Measurements from ENCODE around the gene FAM47E. TPM values are rescaled to one million over a fixed set of nuclear protein-coding genes. Genes with fewer than 3 reads are reported as not detected.

FAM47E gene
- total RNA-seq, 1 experiment from 2014 or later, result 1.0 TPM

DNA sequence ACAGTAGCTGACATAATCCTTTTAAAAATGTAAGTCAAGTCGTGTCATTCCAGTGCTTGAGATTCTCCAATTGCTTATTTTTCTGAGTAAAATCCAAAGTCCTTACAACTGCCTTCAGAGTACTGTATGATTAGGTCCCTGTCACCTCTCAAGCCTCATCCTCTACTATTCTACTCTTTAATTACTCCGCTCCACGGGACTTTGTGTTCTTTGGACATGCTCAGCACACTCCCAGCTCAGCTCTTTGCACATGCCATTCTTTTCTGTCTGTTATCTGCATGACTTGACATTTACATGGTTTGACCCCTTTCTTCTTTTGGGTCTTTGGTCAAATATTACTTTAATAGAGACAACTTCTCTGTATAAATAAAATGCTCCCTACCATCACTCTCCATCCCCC, 15.1 kb downstream of the FAM47E start:
- H3K4me1 Mint-ChIP-seq (ENCODE audit: insufficient read depth, unreplicated experiment), result peaks cover 5% of the 10 kb centered on the region
- CTCF ChIA-PET, result no interaction called here
- no TSS peak for BruUV-seq (replicated peaks)
- no peak overlapping the region for H3K27ac Mint-ChIP-seq (ENCODE audit: low read depth, unreplicated experiment)
- no peaks in the 10 kb centered on the region for H3K36me3 Mint-ChIP-seq (ENCODE audit: insufficient read depth, unreplicated experiment)
- no peak for DNase-seq (ENCODE audit: unreplicated experiment)
- intact Hi-C loops (cut with micrococcal nuclease), result no loop called here
- POLR2A ChIA-PET, result interaction anchor here (1.1 kb wide), 1 partner anchor 11 kb away, joined by 3 read pairs; no protein-coding TSS in a partner anchor
- TF ChIP-seq, protein P1, sequence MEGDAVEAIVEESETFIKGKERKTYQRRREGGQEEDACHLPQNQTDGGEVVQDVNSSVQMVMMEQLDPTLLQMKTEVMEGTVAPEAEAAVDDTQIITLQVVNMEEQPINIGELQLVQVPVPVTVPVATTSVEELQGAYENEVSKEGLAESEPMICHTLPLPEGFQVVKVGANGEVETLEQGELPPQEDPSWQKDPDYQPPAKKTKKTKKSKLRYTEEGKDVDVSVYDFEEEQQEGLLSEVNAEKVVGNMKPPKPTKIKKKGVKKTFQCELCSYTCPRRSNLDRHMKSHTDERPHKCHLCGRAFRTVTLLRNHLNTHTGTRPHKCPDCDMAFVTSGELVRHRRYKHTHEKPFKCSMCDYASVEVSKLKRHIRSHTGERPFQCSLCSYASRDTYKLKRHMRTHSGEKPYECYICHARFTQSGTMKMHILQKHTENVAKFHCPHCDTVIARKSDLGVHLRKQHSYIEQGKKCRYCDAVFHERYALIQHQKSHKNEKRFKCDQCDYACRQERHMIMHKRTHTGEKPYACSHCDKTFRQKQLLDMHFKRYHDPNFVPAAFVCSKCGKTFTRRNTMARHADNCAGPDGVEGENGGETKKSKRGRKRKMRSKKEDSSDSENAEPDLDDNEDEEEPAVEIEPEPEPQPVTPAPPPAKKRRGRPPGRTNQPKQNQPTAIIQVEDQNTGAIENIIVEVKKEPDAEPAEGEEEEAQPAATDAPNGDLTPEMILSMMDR (IDR thresholded peaks at IDR 0.05; ENCODE audit: unreplicated experiment), result no peak
- H3K9me3 Mint-ChIP-seq (ENCODE audit: unreplicated experiment), result no peaks in the 10 kb centered on the region
- H3K4me3 Mint-ChIP-seq (ENCODE audit: unreplicated experiment), result no peak overlapping the region
- no peaks in the 10 kb centered on the region for H3K27me3 Mint-ChIP-seq (ENCODE audit: insufficient read depth, unreplicated experiment)

DNA sequence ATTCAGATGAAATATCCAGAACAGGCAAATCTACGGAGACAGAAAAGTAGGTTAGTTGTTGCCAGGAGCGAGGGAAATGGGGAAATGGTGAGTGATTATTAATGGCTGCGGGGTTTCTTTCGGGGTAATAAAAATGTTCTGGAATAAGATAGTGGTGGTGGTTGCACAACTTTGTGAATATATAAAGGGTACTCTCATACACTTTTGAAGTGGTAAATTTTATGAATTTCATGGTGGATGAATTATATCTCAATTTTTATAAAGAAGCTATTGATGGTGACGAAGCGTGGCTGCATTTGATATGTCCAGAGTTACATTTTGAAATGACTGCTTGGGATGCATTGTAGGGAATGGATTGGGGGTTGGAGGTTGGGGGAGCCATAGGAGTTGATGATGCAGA, 16.3 kb downstream of the FAM47E start:
- Mint-ChIP-seq H3K4me3 (ENCODE audit: unreplicated experiment) (no peak overlapping the region), H3K27ac (ENCODE audit: low read depth, unreplicated experiment) (no peak overlapping the region), H3K36me3 (ENCODE audit: insufficient read depth, unreplicated experiment) (no peaks in the 10 kb centered on the region), H3K4me1 (ENCODE audit: insufficient read depth, unreplicated experiment) (peaks cover 5% of the 10 kb centered on the region), H3K27me3 (ENCODE audit: insufficient read depth, unreplicated experiment) (no peaks in the 10 kb centered on the region), H3K9me3 (ENCODE audit: unreplicated experiment) (no peaks in the 10 kb centered on the region)
- POLR2A ChIA-PET, result no interaction called here
- no peak for DNase-seq (ENCODE audit: unreplicated experiment)
- BruUV-seq (replicated peaks), result no TSS peak
- intact Hi-C loops (cut with micrococcal nuclease), result no loop called here
- CTCF ChIA-PET, result interaction anchor here (1.1 kb wide), 1 partner anchor 18 kb away, joined by 3 read pairs; no protein-coding TSS in a partner anchor
- TF ChIP-seq, protein P1 (IDR thresholded peaks at IDR 0.05; ENCODE audit: unreplicated experiment), result no peak

DNA sequence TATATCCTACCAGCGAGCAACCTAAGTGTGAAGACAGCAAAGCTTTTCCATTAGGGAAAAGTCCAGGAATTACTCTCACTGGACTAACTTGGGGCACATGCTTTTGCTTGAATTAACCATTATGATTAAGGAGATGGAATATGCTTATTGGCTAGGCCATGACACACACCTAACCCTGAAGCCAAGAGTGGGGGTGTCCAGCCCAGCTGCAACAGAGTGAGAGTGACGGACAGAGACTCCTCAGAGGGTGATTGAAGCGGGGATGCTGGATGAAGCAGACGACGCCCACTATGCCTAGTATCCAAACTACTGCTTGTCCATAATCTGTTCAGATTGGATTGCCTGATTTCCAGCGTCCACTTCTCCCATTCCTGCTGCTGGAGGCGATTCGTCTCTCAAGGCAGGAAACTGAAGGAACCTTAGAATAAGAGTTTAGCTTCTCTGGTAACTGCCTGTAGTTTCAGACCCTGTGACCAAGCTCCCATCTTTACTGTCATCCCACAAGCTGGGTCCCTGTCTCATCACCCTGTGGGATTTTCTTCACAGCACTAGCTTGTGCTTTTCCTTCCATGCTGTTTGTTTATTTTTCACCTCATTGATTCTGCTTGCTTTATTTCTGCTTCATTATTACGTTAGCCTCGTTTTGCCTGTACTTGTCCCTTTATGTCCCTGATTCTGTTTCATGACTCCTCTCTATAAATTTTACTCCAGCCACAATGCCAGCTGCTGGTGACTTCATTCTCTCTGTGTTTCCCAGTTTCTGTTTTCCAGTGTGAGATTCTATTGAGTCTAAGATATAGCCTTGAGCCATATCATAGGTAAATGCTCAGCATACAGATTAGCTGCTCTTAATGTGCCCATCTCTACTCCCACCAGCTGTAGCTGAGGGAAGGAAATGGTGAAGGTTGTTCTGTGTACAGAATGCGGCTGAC, 19.0 kb downstream of the FAM47E start:
- TF ChIP-seq, protein P1 (IDR thresholded peaks at IDR 0.05; ENCODE audit: unreplicated experiment), result no peak
- Mint-ChIP-seq H3K4me3 (ENCODE audit: unreplicated experiment) (no peak overlapping the region), H3K27me3 (ENCODE audit: insufficient read depth, unreplicated experiment) (no peaks in the 10 kb centered on the region), H3K27ac (ENCODE audit: low read depth, unreplicated experiment) (no peak overlapping the region), H3K4me1 (ENCODE audit: insufficient read depth, unreplicated experiment) (peaks cover 5% of the 10 kb centered on the region), H3K36me3 (ENCODE audit: insufficient read depth, unreplicated experiment) (no peaks in the 10 kb centered on the region), H3K9me3 (ENCODE audit: unreplicated experiment) (no peaks in the 10 kb centered on the region)
- CTCF ChIA-PET, result interaction anchor here (0.7 to 1.1 kb wide), 6 partner anchors 9 to 133 kb away, joined by 3 to 5 read pairs (median 4); no protein-coding TSS in a partner anchor
- intact Hi-C loops (cut with micrococcal nuclease), result no loop called here
- no TSS peak for BruUV-seq (replicated peaks)
- no peak for DNase-seq (ENCODE audit: unreplicated experiment)
- POLR2A ChIA-PET, result interaction anchor here (0.6 to 1.8 kb wide), 5 partner anchors 8 to 36 kb away, joined by 3 to 6 read pairs (median 4); no protein-coding TSS in a partner anchor

DNA sequence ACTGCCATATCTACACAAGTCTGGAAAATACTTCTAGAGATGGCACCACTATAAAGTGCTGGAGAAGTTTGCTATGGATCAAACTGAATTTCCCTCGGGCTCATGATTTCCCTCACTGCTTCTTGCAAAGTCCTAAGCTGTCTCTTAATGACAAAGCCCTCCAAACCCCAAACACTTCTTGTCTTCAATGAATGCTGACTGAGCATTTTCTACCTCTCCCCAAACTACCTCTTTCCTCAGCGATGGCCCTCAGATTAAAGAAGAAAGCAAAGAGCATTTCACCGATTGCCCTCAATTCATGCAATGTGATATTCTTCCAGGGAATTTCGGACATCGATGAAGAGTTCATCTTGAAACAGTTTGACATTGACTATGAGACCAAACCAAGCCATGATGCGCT, 19.7 kb downstream of the FAM47E start:
- TF ChIP-seq, protein P1 (IDR thresholded peaks at IDR 0.05; ENCODE audit: unreplicated experiment), result no peak
- ChIA-PET POLR2A (interaction anchor here (0.7 to 1.8 kb wide), 3 partner anchors 8 to 36 kb away, joined by 4 to 6 read pairs (median 4); no protein-coding TSS in a partner anchor), CTCF (interaction anchor here (0.5 to 0.9 kb wide), 5 partner anchors 8 to 132 kb away, joined by 3 to 4 read pairs (median 3); no protein-coding TSS in a partner anchor)
- no peaks in the 10 kb centered on the region for H3K9me3 Mint-ChIP-seq (ENCODE audit: unreplicated experiment)
- peaks cover 5% of the 10 kb centered on the region for H3K4me1 Mint-ChIP-seq (ENCODE audit: insufficient read depth, unreplicated experiment)
- no peaks in the 10 kb centered on the region for H3K27me3 Mint-ChIP-seq (ENCODE audit: insufficient read depth, unreplicated experiment)
- no TSS peak for BruUV-seq (replicated peaks)
- no peaks in the 10 kb centered on the region for H3K36me3 Mint-ChIP-seq (ENCODE audit: insufficient read depth, unreplicated experiment)
- DNase-seq (ENCODE audit: unreplicated experiment), result no peak
- H3K4me3 Mint-ChIP-seq (ENCODE audit: unreplicated experiment), result no peak overlapping the region
- no peak overlapping the region for H3K27ac Mint-ChIP-seq (ENCODE audit: low read depth, unreplicated experiment)
- intact Hi-C loops (cut with micrococcal nuclease), result no loop called here

Measured in MCF 10A (cell line).